Stimulated activated CD4-positive, alpha-beta T cell treated with anti-CD3 and anti-CD28 coated beads, TNF-alpha, amount 100 ng/mL, for 48 hours (primary cell): ENCODE data around the gene PEAK3.
A peak's percentile ranks its signal among the peaks of the same experiment; 100 is the strongest.

Experiments used
- DNase-seq, 3 donors: peaks; one replicate each; pipeline ENCODE4 v3.0.0-alpha.2; 2020; ENCODE audit warnings: low read depth in 3 of 3

Gene PEAK3, protein sequence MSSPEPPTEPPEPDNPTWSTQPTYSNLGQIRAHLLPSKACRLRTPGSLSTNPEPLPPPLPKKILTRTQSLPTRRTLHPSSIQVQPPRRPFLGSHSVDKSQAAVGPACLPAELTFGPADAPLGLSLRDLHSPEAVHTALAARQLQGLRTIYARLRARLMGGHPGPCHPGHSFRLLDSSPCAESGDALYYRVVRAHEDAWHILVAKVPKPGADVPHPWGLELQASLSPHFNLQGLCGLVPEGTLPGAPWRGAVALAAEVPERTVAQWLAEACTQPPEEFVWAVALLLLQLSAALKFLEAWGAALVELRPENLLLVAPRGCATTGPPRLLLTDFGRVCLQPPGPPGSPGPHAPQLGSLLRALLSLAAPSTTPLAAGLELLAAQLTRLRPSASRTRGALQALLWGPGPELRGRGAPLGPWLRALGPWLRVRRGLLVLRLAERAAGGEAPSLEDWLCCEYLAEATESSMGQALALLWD

DNA sequence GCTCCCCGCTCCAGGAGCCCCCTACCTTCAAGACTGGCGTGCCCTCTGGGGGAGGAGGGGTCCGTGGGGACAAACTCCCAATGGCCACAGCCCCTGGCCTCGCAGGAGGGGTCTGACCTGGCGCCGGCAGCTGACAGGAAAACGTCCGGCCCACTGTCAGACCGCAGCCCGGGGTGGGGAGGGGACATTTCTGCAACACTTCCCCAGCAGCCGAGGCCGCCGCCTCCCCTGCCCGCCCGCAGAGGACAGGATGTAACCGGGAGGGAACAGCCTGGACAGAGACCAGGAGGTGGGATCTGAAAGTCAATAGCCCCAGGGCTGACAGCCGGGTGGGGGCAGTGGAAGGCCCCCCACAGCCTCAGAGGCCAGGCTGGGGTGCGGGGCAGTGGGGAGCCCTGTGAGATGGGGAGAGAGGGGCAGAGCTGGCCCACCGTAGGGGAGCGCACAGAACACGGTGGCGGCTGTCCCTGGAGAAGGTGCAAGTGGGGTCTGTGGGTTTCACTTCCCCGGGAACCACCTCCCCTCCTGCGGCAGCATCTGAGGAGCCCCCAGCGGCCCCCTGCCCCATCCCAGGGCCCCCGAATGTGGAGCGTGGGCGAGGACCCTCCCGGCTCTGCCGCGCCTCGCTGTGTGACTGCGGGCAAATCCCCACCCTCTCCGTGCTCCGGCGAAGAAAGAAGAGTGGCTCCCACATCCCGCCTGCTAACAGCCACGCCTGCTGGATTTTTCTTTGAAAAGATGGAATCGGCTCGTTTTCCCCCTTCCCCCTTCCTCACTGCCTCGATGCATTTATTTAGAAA is at the start of gene PEAK3:
TSS of gene PEAK3 (minus strand) at position 114 of the 800 bp plus-strand sequence. CDS start 1,244 bp downstream, outside the sequence.
- DNase-seq: no peak

DNA sequence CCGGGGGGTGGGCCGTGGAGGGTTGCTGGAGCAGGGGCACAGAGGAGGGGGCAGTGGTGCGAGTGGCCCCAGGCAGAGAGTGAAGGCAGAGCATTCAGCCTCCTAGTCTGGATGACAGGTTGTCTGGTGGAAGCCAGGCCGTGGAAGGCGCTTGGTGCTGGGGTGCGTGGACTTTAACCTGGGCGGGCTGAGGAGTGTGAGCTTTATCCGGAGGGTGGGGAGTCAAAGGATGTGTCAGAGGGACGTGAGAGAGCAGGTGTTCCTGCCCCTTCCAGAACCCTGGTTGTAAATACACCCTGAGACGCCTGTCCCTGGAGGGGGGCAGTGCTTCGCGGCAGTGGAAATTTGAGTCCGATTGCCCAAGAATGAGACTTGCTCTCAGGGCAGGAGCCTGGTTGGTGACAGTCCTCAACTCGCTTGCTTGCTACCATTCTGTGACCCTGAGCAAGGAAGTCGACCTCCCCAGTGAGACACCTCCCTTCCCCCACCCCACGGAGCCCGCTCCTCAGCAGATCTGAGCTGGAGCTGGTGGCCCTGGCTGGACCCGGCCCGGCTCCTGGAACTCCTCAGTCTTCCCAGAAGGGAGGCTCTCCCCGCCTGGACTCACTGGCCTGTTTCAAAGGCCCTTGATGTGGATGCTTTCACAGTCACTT is 48.8 kb upstream of the PEAK3 start:
- DNase-seq: no peak

DNA sequence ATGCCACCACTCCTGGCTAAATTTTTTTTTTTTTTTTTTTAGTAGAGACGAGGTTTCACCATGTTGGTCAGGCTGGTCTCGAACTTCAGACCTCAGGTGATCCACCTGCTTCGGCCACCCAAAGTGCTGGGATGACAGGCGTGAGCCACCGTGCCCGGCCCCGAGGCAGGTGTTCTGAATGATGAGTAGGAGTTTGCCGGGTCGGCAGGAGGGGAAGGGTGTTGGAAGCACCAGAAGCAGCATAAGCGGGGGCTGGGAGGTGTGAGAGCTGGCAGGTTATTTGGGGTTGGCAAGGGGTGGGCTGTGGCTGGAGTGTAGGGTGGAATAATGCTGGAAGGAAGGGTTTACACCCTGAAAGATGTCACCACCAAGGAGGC is 48.3 kb upstream of the PEAK3 start:
- DNase-seq: no peak

DNA sequence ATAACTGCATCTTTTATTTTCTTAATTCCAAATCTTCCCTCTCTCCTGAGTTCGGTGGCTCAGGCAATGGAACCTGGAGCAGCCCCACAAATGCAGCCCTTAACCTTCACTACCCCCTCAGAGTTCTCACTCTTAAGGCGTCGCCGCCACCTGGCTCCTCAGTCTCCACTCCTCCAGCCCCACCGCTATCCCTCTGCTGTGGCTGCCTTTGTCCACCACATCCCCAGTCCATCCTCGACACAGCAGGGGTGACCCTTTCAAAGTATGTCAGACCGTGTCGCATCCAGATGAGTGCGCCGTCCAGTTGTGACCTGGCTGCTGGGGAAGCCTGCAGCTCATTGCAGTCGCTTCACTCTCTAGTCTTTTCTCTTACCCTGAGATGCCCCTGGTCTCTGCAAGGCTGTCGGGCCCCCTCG is 47.5 kb upstream of the PEAK3 start:
- no peak for DNase-seq

DNA sequence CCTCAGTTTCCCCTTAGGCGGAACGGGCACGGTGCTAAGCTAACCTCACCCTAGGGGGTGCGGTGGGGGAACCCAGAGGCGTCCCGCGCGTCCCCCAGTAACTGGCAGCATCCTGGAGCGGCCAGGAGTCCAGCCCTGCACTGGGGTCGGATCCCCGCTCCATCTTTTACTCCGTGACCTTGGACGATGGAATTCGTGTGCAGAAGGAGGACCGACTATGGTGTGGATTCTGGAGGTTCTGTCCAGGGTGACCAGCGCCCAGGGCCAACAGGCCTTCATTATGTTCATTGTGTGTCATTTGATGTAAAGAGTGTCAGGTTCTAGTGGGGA is 47.1 kb upstream of the PEAK3 start:
- no peak for DNase-seq

GRCh38 chr19:2328401-2329148 is 46.6 kb upstream of the PEAK3 start, which contains the start of the genes LSM7 and SPPL2B:
Gene LSM7 (minus strand): TSS chr19:2328586. CDS start chr19:2328566, 20 bp downstream.
Gene SPPL2B (plus strand): TSS chr19:2328684. CDS start chr19:2328710, 26 bp downstream.
- DNase-seq: peak; percentile 83 to 87 (median 86)

DNA sequence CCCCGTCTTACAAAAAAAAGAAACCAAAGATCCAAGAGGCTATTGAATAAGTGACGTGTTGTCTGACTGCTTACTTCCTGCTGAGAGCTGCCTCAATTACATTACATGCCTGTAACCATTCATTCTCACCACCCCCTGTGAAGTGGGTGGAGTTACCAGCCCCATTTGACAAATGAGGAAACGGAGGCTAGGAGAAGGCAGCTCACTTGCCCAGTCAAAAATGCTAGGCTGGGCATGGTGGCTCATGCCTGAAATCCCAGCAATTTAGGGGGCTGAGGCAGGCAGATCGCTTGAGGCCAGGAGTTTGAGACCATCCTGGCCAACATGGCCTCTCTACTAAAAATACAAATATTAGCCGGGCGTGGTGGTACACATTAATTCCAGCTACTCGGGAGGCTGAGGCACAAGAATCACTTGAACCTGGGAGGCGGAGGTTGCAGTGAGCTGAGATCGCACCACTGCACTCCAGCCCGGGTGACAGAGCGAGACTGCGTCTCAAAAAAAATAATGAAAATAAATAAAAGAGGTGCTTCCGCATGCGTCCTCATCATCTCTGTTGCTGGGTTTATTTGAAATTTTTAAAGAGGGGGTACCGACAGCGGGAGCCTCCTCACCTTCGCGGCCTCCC is 45.9 kb upstream of the PEAK3 start:
- DNase-seq: peak; percentile 30 to 48 (median 33)

DNA sequence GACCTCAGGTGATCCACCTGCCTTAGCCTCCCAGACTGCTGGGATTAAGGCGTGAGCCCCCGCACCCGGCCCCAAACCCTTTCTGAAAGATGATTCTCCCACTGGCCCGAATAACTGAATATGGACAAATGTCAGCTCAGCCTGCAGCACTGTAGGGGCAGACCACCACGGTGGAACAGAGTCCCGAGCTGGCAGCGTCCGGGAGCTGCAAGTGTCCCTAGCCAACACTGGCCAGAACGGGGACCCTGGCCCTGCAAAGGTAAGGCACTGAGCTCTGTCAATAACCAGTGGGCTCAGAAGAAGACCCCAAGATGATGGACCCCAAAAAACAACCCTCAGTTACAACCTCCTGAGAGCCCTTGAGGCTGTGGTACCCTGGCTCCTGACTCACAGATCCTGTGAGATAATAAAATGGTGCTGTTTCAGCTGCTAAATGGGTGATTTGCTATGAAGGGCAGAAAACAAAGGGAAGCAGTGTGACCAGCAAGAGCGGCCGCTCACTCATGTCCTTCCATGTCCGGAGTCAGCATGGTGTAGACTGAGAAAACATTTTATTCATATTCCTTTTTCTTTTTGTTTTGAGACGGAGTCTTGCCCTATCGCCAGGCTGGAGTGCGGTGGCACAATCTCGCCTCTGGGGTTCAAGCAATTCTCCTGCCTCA is 44.9 kb upstream of the PEAK3 start:
- DNase-seq: no peak

DNA sequence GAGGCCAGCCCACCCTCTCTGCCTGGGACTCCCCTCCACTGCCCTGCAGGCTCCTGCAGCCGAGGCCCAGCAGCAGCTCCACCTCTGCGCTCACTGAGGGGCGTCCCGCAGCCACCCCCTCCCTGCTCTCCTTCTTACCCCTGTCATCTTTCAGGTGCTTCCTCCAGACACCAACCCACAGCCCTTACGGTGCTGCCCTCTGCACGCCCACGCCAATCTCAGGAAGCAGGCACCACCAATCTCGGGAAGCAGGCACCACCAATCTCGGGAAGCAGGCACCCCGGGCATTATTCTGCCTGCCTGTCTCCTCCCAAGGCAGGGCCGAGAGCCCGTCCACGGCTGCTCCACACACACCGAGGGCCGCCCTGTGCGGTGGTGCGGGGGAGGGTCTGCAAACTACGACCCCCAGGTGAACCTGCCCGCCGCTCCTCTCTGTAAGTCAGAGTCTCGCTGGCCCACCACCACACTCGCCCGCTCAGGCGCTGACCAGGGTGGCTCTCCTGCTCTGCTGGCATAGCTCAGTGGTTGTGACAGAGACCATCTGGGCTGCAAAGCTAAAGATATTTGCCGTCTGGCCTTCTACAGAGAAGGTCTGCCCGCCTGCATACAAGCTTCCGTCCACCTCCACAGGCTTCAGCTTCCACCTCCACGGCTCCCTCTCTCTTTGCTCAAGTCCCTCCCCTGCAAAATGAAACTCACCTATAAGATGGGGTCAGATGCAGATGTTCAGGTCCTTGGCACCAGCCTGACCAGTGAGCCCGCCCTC is 43.5 kb upstream of the PEAK3 start:
- DNase-seq: no peak

- DNase-seq: no peak
Observed at GRCh38 chr19:2324220-2324948, 42.4 kb upstream of the PEAK3 start.

- DNase-seq: no peak
Observed at GRCh38 chr19:2323707-2324106, 41.7 kb upstream of the PEAK3 start.

GRCh38 chr19:2321565-2322283 is 39.7 kb upstream of the PEAK3 start:
- DNase-seq: no peak

- DNase-seq: no peak
Observed at GRCh38 chr19:2320939-2321338, 39.0 kb upstream of the PEAK3 start.

- DNase-seq: no peak
Observed at GRCh38 chr19:2320049-2320448, 38.1 kb upstream of the PEAK3 start.

DNA sequence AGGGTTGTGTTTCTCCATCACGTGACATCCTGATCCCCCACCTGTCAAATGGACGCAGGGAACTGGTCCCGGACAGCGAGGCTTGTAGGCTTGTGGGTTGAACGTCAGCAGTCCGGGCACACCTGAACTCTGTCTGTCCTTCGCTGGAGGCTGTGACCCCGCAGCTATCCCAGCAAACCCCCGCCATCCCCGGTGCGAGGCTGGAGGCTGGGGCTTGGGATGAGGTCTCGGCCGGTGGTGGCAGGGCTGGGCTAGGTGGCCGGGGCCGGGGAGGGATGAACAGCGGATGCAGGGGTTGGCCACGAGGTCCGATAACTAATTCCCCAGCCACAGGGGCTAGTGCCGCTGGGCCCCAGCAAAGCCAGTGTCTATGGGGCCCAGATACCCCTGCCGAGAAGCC is 37.6 kb upstream of the PEAK3 start:
- DNase-seq: no peak

DNA sequence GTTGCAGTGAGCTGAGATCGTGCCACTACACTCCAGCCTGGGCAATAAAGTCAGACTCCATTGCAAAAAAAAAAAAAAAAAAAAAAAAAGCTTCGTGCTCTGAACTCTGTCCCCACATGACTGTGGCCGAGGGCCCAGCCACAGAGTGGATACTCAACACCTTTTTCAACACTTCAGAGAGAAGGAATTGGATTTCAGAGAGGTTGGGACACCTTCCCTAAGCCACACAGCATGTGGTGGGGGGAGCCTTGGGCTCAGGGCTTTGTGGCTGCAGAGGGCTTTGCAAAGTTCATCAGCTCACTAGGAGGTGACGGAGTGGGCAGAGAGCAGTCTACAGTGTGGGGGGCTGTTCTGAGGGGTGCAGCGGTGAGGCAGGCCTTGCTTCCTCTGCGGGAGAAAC is 36.9 kb upstream of the PEAK3 start:
- DNase-seq: no peak

DNA sequence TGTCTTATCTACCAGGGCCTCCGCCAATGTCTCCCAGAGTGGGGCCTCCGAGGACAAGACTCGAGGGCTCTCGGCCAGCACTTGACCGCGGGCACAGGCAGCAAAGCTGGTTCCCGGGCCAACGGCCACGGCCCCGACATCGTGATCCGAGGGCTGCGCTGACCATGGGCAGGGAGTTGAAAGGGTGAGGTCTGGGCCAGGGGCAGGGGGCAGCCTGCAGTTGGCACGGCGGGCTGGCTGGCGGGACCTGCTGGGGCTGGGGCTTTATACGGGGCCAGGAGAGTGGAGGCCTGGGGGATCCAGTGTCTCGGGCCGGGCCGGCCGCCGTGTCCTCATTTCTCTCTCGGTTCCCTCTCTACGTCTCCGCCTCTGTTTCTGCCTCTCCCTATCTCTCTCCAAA is 35.8 kb upstream of the PEAK3 start:
- DNase-seq: no peak

- DNase-seq: no peak
Observed at GRCh38 chr19:2317300-2317699, 35.3 kb upstream of the PEAK3 start.
